COLO668 (cell line): ENCODE data around the gene EDC4.
"Not testable (repeated sequence)": the region's sequence is repeated elsewhere in the genome, so short reads cannot be mapped to it uniquely, and the experiment has no call there.

ENCODE experiments used
- DNase-seq: peaks from one replicate; lab custom pipeline; 2025; ENCODE audit not compliant: unreplicated experiment; lab: John Stamatoyannopoulos, UW

EDC4 gene, protein sequence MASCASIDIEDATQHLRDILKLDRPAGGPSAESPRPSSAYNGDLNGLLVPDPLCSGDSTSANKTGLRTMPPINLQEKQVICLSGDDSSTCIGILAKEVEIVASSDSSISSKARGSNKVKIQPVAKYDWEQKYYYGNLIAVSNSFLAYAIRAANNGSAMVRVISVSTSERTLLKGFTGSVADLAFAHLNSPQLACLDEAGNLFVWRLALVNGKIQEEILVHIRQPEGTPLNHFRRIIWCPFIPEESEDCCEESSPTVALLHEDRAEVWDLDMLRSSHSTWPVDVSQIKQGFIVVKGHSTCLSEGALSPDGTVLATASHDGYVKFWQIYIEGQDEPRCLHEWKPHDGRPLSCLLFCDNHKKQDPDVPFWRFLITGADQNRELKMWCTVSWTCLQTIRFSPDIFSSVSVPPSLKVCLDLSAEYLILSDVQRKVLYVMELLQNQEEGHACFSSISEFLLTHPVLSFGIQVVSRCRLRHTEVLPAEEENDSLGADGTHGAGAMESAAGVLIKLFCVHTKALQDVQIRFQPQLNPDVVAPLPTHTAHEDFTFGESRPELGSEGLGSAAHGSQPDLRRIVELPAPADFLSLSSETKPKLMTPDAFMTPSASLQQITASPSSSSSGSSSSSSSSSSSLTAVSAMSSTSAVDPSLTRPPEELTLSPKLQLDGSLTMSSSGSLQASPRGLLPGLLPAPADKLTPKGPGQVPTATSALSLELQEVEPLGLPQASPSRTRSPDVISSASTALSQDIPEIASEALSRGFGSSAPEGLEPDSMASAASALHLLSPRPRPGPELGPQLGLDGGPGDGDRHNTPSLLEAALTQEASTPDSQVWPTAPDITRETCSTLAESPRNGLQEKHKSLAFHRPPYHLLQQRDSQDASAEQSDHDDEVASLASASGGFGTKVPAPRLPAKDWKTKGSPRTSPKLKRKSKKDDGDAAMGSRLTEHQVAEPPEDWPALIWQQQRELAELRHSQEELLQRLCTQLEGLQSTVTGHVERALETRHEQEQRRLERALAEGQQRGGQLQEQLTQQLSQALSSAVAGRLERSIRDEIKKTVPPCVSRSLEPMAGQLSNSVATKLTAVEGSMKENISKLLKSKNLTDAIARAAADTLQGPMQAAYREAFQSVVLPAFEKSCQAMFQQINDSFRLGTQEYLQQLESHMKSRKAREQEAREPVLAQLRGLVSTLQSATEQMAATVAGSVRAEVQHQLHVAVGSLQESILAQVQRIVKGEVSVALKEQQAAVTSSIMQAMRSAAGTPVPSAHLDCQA (N-terminal part only)

GRCh38 chr16:67872631-67873434 lies at the start of gene EDC4:
Gene EDC4, plus strand, starts transcription at chr16:67873052. Its CDS starts 210 bp downstream, at chr16:67873262.
- DNase-seq: peak; percentile 85

GRCh38 chr16:67825119-67825518 lies 47.7 kb upstream of the EDC4 start:
- DNase-seq: no peak

DNA sequence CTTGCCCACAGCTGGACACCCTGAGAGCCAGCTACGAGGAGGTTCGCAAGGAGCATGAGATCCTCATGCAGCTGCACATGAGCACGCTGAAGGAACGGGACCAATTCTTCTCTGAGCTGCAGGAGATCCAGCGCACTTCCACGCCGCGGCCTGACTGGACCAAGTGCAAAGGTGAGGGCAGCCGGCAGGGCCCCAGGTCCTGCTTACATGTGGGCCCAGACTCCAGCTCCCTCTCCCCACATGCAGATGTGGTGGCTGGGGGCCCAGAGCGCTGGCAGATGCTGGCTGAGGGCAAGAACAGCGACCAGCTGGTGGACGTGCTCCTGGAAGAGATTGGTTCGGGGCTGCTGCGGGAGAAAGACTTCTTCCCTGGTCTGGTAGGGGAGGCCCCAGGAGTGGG lies 46.9 kb upstream of the EDC4 start:
- no peak for DNase-seq

GRCh38 chr16:67828651-67829050 lies 44.2 kb upstream of the EDC4 start:
- DNase-seq: no peak

GRCh38 chr16:67833030-67833414 lies 39.8 kb upstream of the EDC4 start:
- DNase-seq: no peak

DNA sequence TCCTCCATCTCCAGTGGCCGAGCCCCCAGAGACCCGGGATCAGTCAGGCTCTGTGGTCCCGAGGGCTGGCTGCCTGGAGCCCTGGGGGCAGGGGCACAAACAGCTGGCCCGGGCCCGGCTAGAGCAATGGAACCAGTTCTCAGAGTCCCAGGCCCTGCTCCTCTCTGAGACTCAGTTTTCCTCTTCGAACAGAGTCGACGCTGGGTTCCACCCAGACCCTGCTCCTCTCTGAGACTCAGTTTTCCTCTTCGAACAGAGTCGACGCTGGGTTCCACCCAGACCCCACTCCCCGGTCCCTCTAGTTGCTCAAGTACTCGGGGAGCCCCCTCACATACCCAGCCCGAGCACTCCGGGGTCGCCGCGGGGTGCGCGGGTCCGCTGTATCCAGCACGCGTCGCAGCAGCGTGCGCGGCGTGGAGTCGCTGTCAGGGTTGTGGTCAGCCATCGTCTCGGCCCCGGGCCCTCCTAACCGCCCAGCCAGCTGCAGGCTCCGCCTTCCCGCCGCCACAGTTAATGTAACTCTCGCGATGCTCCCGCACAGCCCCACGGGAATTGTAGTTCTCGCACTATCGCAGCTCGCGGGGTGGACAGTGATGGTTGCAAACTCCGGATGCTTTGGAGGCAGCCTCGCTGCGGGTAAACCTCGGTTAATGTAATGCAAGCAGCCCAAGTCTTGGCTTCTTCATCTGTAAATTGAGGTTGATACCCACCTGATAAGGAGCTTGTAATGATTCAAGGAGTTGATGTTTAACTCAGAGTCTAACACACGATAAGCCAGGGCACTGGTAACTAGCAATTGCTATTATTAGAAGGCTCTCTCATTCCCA lies 39.2 kb upstream of the EDC4 start:
- DNase-seq: peak; percentile 92

DNA sequence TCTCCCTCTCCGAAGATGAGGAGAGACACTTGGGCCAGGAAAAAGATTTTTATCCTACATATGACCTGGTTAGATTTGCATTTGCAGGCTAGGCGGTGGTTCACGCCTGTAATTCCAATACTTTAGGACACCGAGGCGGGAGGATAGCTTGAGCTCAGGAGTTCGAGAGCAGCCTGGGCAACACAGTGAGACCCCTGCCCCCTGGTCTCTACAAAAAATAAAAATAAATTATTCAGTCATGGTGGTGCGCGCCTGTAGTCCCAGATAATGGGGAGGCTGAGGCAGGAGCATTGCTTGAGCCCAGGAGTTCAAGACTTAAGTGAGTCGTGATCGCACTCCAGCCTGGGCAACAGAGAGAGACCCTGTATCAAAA lies 38.6 kb upstream of the EDC4 start:
- DNase-seq: no peak

DNA sequence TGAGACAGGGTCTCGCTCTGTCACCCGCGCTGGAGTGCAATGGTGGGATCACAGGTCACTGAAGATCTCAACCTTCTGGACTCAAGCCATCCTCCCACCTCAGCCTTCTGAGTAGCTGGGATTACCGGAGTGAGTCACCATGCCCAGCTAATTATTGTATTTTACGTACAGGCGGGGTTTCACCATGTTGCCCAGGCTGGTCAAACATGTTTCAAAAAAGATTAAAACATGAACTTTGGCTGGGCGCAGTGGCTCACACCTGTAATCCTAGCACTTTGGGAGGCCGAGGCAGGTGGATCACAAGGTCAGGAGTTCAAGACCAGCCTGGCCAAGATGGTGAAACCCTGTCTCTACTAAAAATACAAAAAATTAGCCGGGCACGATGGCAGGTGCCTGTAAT lies 35.7 kb upstream of the EDC4 start:
- DNase-seq: not testable (repeated sequence)

GRCh38 chr16:67837811-67838210 lies 35.0 kb upstream of the EDC4 start:
- DNase-seq: no peak

GRCh38 chr16:67841198-67841815 lies 31.5 kb upstream of the EDC4 start:
- DNase-seq: no peak

DNA sequence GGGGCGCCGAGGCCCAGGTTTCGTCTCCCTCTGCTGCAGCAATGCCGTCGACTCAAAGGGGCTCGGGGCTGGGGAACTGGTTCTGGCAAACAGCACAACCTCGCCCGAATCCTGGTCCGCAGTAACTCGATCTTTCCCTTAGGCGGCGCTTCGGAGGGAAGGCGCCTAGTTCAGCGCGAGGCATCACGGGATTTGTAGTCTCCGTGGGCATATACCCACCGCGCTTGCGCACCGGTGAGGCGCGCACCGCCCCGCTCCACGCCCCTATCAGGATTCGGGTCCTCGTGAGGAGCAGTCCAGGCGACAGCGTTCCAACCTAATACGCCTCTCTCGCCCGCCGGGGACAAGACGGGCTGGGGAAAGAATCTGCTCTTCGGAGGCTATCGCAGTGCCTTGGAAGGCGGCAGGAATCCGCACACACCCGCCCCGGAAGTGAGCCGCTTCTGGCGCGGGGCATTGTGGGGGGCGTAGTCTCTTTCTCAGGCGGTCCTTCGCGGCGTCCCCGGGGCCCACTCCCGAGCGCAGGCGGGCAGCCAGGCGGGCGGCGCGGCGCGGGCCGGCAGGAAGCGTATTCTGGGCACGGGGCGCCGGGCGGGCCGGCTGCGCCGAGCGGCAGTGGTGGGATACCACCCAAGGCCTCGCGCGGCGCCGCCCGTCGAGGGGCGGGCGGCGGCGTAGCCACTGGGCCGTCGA lies 30.9 kb upstream of the EDC4 start, which contains the start of gene THAP11:
TSS of gene THAP11 (plus strand) at position 505 of the 693 bp plus-strand sequence. CDS start 235 bp downstream, outside the sequence.
- peak; percentile 96 for DNase-seq

DNA sequence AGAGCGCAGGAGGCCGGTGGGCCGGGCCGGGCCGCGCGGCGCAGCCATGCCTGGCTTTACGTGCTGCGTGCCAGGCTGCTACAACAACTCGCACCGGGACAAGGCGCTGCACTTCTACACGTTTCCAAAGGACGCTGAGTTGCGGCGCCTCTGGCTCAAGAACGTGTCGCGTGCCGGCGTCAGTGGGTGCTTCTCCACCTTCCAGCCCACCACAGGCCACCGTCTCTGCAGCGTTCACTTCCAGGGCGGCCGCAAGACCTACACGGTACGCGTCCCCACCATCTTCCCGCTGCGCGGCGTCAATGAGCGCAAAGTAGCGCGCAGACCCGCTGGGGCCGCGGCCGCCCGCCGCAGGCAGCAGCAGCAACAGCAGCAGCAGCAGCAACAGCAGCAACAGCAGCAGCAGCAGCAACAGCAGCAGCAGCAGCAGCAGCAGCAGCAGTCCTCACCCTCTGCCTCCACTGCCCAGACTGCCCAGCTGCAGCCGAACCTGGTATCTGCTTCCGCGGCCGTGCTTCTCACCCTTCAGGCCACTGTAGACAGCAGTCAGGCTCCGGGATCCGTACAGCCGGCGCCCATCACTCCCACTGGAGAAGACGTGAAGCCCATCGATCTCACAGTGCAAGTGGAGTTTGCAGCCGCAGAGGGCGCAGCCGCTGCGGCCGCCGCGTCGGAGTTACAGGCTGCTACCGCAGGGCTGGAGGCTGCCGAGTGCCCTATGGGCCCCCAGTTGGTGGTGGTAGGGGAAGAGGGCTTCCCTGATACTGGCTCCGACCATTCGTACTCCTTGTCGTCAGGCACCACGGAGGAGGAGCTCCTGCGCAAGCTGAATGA lies 30.1 kb upstream of the EDC4 start:
- peak; percentile 79 for DNase-seq

GRCh38 chr16:67843343-67843765 lies 29.5 kb upstream of the EDC4 start:
- DNase-seq: peak; percentile 39

GRCh38 chr16:67844497-67844896 lies 28.4 kb upstream of the EDC4 start:
- DNase-seq: peak; percentile 32

- DNase-seq: no peak
Measured at GRCh38 chr16:67845291-67846062, 27.4 kb upstream of the EDC4 start.

GRCh38 chr16:67846063-67846319 lies 26.9 kb upstream of the EDC4 start:
- DNase-seq: no peak
